Testis (tissue), 3 donors: ENCODE results near the gene DIS3L2. TPM values are rescaled to one million over a fixed set of nuclear protein-coding genes. Genes with fewer than 3 reads are reported as not detected.

Source experiments
- DNase-seq: peaks from one replicate; pipeline ENCODE4 v3.0.0-alpha.2; 2019
- H3K27ac ChIP-seq, 2 donors: fragments of 200-600 bp; sonication (generic); one replicate each; pipeline ENCODE4 v1.5.1; 2019
- H3K27me3 ChIP-seq: fragments of 200-600 bp; sonication (generic); one replicate; pipeline ENCODE4 v1.5.1; 2019
- H3K36me3 ChIP-seq: fragments of 200-600 bp; sonication (generic); one replicate; pipeline ENCODE4 v1.5.1; 2017; ENCODE audit warnings: low read depth; ENCODE audit errors: missing control alignments
- H3K4me1 ChIP-seq: fragments of 200-600 bp; sonication (generic); one replicate; pipeline ENCODE4 v1.5.1; 2019
- H3K4me3 ChIP-seq, 2 donors: fragments of 200-600 bp; sonication (generic); one replicate each; pipeline ENCODE4 v1.5.1; 2017 to 2019
- H3K9me3 ChIP-seq: fragments of 200-600 bp; sonication (generic); one replicate; pipeline ENCODE4 v1.5.1; 2017
- POLR2A ChIP-seq: fragments of 450-650 bp; IDR thresholded peaks from one replicate; pipeline ENCODE4 v1.6.1; 2017; ENCODE audit warnings: antibody characterized with exemption, mild to moderate bottlenecking, moderate library complexity
- WGBS, 2 donors: methylation state at CpG; one replicate each; pipeline ENCODE4 v1.1.5; 2018; 5-methylcytosine and 5-hydroxymethylcytosine counted together
- intact Hi-C: fragments of 100-400 bp; cut with DNase I; formaldehyde crosslinking; loops from one replicate; pipeline ENCODE4 v1.15.1; 2023; ENCODE audit warnings: low total_unique reads
- polyA plus RNA-seq: library from polyadenylated mRNA; stranded (reverse); fragments of 350-450 nt; fragmentation: Illumina TruSeq; extraction: RNeasy Lipid Tissue Mini Kit (QIAGEN cat#74804); gene quantifications from one replicate; pipeline ENCODE4 v1.2.3, GENCODE V29; 2014; ENCODE audit warnings: low read depth, low replicate concordance; ENCODE audit not compliant: insufficient read depth
- total RNA-seq, 2 donors: library from RNA; depleted of rRNA; stranded (reverse); fragments of >200 nt; gene quantifications; one replicate each; pipeline ENCODE4 v1.2.3, GENCODE V29; 2016
- TF ChIP-seq, protein P1 (sequence below), 3 experiments: fragments of 450-650 bp in 2 of 3; fragments of 200-600 bp in 1 of 3; sonication (generic) in 1 of 3; IDR thresholded peaks; one replicate each; pipeline ENCODE4 v1.5.1; 2016 to 2019; ENCODE audit warnings: antibody characterized with exemption in 3 of 3, mild to moderate bottlenecking in 2 of 3, moderate library complexity in 1 of 3

Gene DIS3L2
- total and polyA plus RNA-seq, 3 donors from 2014 or later: 32.5 to 80.7 (median 70.4) TPM

DNA sequence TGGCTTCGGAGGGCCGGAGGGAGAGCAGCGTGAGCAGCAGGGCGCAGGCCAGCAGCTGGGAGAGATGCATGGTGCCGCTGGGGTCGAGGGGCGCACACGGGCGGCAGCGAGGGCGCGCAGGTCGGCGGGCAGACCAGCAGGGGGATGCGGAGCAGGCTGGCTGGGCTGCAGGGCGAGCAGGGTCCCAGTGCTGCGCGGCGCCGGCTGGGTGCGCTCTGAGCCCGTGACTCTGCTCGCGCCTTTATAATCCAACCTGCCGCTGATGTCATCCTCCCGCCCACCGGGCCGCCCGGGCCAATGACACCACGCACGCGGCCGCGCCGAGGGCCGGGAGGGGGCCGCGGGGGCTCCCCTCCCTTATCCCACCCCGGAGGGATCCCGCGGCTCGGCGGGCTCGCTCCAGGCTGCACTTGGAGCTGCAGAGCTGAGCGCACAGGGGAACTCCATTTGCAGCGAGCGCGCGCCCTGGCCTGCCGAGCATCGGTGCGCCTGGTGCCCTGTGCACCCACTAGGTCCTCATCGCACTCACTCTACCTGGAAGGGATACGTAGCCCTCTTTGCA is 35.3 kb upstream of the DIS3L2 start, which contains the start of gene NPPC:
NPPC (minus strand) TSS at position 217 of the 562 bp plus-strand sequence; CDS start at position 70, 147 bp downstream.
- Histone ChIP-seq H3K4me3 (peak within 1 kb of the TSS; percentile 31 to 34), H3K4me1 (peaks cover 14% of the 10 kb centered on the region), H3K27me3 (no peaks in the 10 kb centered on the region), H3K36me3 (no peaks in the 10 kb centered on the region), H3K9me3 (no peaks in the 10 kb centered on the region), H3K27ac (no peak within 1 kb of the TSS)
- DNase-seq: peak; percentile 68
- intact Hi-C loops: no loop called here
- TF ChIP-seq, protein P1, sequence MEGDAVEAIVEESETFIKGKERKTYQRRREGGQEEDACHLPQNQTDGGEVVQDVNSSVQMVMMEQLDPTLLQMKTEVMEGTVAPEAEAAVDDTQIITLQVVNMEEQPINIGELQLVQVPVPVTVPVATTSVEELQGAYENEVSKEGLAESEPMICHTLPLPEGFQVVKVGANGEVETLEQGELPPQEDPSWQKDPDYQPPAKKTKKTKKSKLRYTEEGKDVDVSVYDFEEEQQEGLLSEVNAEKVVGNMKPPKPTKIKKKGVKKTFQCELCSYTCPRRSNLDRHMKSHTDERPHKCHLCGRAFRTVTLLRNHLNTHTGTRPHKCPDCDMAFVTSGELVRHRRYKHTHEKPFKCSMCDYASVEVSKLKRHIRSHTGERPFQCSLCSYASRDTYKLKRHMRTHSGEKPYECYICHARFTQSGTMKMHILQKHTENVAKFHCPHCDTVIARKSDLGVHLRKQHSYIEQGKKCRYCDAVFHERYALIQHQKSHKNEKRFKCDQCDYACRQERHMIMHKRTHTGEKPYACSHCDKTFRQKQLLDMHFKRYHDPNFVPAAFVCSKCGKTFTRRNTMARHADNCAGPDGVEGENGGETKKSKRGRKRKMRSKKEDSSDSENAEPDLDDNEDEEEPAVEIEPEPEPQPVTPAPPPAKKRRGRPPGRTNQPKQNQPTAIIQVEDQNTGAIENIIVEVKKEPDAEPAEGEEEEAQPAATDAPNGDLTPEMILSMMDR (IDR thresholded peaks at IDR 0.05): peak in 2 of 3 experiments; percentile 14 to 18
- TF ChIP-seq POLR2A: no peak
- 0% methylated on average over 2 to 26 of the region's 54 CpGs for WGBS, 2 donors

DNA sequence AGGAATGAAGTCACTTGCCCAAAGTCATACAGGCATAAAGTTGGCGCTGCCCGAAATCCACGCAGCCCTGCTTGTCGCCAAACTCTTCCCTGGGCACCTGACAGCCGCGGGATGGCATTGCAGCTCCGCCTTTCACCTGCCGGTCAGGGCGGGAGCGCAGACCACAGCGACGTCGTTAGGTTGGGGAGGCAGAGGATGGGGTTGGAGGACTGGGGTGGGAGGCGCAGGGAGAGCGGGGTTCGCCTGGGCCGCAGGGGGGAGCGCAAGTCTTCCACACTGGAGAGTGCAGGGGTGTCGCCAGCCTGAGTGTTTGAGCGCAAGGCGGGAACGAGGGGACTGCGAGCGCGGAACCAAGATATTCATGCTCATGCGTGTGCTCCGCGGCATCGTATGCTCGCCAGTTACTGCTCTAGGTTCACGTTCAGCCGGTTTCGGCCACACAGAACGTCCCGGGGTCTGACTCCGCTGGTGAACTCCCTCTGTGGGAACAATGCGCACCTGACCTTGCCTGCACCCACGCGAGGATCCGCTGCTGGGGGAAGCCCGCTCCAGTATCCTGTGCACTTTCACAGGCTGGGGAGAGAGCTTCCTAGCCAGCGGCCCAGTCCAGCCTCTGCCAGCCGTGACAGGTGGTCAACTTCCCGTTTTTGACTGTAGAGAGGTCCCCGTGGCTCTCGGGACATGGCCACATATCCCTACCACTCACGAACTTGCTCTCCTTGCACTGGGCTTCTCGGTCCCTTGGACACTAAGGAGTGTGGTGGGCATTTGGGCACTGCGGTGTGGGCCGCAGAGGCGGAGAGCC is 34.5 kb upstream of the DIS3L2 start:
- TF ChIP-seq POLR2A: no peak
- TF ChIP-seq, protein P1 (IDR thresholded peaks at IDR 0.05): no peak
- Histone ChIP-seq H3K4me3 (peak overlapping the region in 1 of 2 donors; percentile 34), H3K4me1 (peaks cover 14% of the 10 kb centered on the region), H3K9me3 (no peaks in the 10 kb centered on the region), H3K27me3 (no peaks in the 10 kb centered on the region), H3K27ac (no peak overlapping the region), H3K36me3 (no peaks in the 10 kb centered on the region)
- DNase-seq: peak; percentile 44
- WGBS, 2 donors: 6 to 13% methylated on average over 8 to 51 of the region's 51 CpGs
- intact Hi-C loops: no loop called here

DNA sequence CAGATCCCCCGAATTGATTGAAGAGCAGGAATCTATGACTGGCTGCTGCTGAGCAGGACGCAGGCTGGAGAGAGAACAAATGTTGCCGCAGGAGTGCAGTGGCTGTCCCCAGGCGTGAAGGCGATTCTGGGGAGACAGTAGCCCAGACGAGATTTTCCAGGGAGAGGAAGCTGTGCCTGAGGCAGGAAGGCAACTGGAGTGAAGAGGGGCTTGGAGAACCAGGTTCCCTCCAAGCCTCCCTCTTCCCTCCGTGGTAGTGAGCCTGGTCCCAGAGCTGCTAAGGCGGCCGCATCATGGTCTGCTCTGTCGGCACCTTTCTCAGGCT is 34.0 kb upstream of the DIS3L2 start:
- H3K27ac ChIP-seq: no peak overlapping the region
- no peaks in the 10 kb centered on the region for H3K27me3 ChIP-seq
- no peak overlapping the region for H3K4me3 ChIP-seq
- no peaks in the 10 kb centered on the region for H3K36me3 ChIP-seq
- H3K4me1 ChIP-seq: peaks cover 14% of the 10 kb centered on the region
- intact Hi-C loops: no loop called here
- 48% methylated on average over 8 to 10 of the region's 10 CpGs for WGBS, 2 donors
- H3K9me3 ChIP-seq: no peaks in the 10 kb centered on the region
- TF ChIP-seq, protein P1 (IDR thresholded peaks at IDR 0.05): no peak
- TF ChIP-seq POLR2A: no peak
- no peak for DNase-seq

DNA sequence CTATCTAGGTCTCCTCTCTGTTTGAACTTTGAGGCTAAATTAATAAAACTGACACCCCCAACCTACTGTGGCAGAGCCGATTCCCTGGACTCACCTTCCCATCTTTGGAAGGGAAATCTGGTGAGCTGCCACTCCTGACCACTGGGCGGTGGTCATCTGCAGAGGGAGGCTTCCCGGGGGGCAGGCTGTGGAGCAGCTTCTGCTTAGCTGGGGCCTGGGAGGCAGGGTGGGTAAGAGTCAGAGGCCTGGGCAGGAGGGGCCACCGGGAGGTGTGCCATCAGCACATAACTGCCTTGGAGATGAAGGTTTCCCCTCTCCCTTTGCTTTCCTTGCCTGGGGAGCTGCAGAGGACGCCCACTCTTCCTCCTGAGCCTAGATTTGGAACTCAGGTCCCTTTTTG is 33.0 kb upstream of the DIS3L2 start:
- H3K36me3 ChIP-seq: no peaks in the 10 kb centered on the region
- no peaks in the 10 kb centered on the region for H3K9me3 ChIP-seq
- peaks cover 14% of the 10 kb centered on the region for H3K4me1 ChIP-seq
- no peak overlapping the region for H3K27ac ChIP-seq
- H3K27me3 ChIP-seq: no peaks in the 10 kb centered on the region
- TF ChIP-seq, protein P1 (IDR thresholded peaks at IDR 0.05): no peak
- TF ChIP-seq POLR2A: no peak
- WGBS, 2 donors: 83 to 86% methylated on average over 3 to 5 of the region's 5 CpGs
- H3K4me3 ChIP-seq: no peak overlapping the region
- intact Hi-C loops: no loop called here
- peak; percentile 5 for DNase-seq
